HCT116 (cell line): ENCODE data around the gene CEP72. TPM values are rescaled to one million over a fixed set of nuclear protein-coding genes. Genes with fewer than 3 reads are reported as not detected.

Source experiments
- ATAC-seq: fragments of 200-7000 bp; cut with Tn5 transposase; 2 replicates; pipeline ENCODE4 v1.9.1; 2020; ENCODE audit warnings: mild to moderate bottlenecking, moderate library complexity
- BruUV-seq: library from RNA; stranded (reverse); fragments of 400-500 nt; replicated peaks from 2 replicates; lab custom pipeline; 2021; lab: Mats Ljungman, UMichigan
- CTCF ChIA-PET: fragments of 300-600 bp; sonication (Branson Sonifier 250); formaldehyde crosslinking; loops from one replicate; lab custom pipeline; 2021; ENCODE audit warnings: antibody characterized with exemption; lab: Charles Lee
- POLR2A ChIA-PET: fragments of 300-600, 350-600 bp; sonication (Branson Sonifier 250); formaldehyde crosslinking; loops from one replicate; lab custom pipeline; 2021; ENCODE audit warnings: antibody characterized with exemption; lab: Charles Lee
- RAD21 ChIA-PET, 2 experiments: fragments of 300-600 bp; sonication (Branson Sonifier 250); formaldehyde crosslinking; loops; one replicate each; lab custom pipeline; 2023; ENCODE audit warnings: low total read pairs in 2 of 2; ENCODE audit not compliant: uncharacterized antibody in 2 of 2, unreplicated experiment in 2 of 2, low non-redundant PET in 1 of 2; lab: Charles Lee
- DNase-seq: peaks from one replicate; pipeline ENCODE4 v3.0.0-alpha.2; 2010; ENCODE audit warnings: low read depth, low spot score
- H2AFZ ChIP-seq: fragments of 200-600 bp; shearing (Covaris generic), sonication (generic); 2 replicates; pipeline ENCODE4 v1.6.1; 2017; ENCODE audit warnings: low read depth, mixed run types, mixed read lengths, antibody characterized with exemption, low read length; ENCODE audit not compliant: poor library complexity, severe bottlenecking
- H3K27ac ChIP-seq: 2 replicates; pipeline ENCODE4 v1.5.1; 2012; ENCODE audit warnings: low read depth, low read length
- H3K27me3 ChIP-seq: fragments of 200-600 bp; sonication (generic); 2 replicates; pipeline ENCODE4 v1.6.1; 2016; ENCODE audit warnings: mixed run types, low read length, mixed read lengths; ENCODE audit not compliant: insufficient read depth
- H3K36me3 ChIP-seq, 2 experiments: fragments of 200-500 bp in 1 of 2; fragments of 200-600 bp in 1 of 2; sonication (Bioruptor generic) in 1 of 2; sonication (generic) in 1 of 2; 2 replicates each; pipeline versions ENCODE4 v1.5.1 to v1.6.1; 2014 to 2016; ENCODE audit warnings: low read length in 2 of 2, inconsistent platforms in 1 of 2, mixed read lengths in 1 of 2, mixed run types in 1 of 2; ENCODE audit not compliant: insufficient read depth in 2 of 2, control insufficient read depth in 1 of 2
- H3K4me1 ChIP-seq, 2 experiments: fragments of 200-600 bp in 1 of 2; sonication (generic) in 1 of 2; 2 replicates each; pipeline versions ENCODE4 v1.5.1 to v1.6.1; 2012 to 2017; ENCODE audit warnings: low read length in 2 of 2, inconsistent platforms in 1 of 2, mild to moderate bottlenecking in 1 of 2, mixed read lengths in 1 of 2, mixed run types in 1 of 2, moderate library complexity in 1 of 2; ENCODE audit not compliant: insufficient read depth in 2 of 2, control insufficient read depth in 1 of 2
- H3K4me2 ChIP-seq: fragments of 200-600 bp; sonication (generic); 2 replicates; pipeline ENCODE4 v1.6.1; 2017; ENCODE audit warnings: mixed run types, low read length, mixed read lengths
- H3K4me3 ChIP-seq, 2 experiments: fragments of 200-600 bp in 1 of 2; sonication (generic) in 1 of 2; replicated peaks in 1 of 2; 2 replicates each; pipeline ENCODE4 v1.5.1; 2011 to 2016; ENCODE audit warnings: low read length in 2 of 2, control low read depth in 1 of 2, low read depth in 1 of 2, mild to moderate bottlenecking in 1 of 2, mixed read lengths in 1 of 2, mixed run types in 1 of 2
- H3K79me2 ChIP-seq: fragments of 200-600 bp; sonication (generic); 2 replicates; pipeline ENCODE4 v1.6.1; 2017; ENCODE audit warnings: mild to moderate bottlenecking, mixed run types, low read length, moderate library complexity, mixed read lengths; ENCODE audit not compliant: insufficient read depth
- H3K9ac ChIP-seq: fragments of 200-600 bp; sonication (generic); 2 replicates; pipeline ENCODE4 v1.6.1; 2016; ENCODE audit warnings: low read length, mixed read lengths
- H3K9me2 ChIP-seq: fragments of 200-600 bp; sonication (generic), shearing (Covaris generic); 2 replicates; pipeline ENCODE4 v1.6.1; 2017; ENCODE audit warnings: mixed run types, mild to moderate bottlenecking, moderate library complexity; ENCODE audit not compliant: insufficient read depth
- H3K9me3 ChIP-seq, 2 experiments: fragments of 200-500 bp in 1 of 2; fragments of 200-600 bp in 1 of 2; sonication (Bioruptor generic) in 1 of 2; sonication (generic) in 1 of 2; 2 replicates each; pipeline ENCODE4 v1.6.1; 2014 to 2017; ENCODE audit warnings: low read length in 2 of 2, mixed read lengths in 2 of 2, inconsistent platforms in 1 of 2, low read depth in 1 of 2, mild to moderate bottlenecking in 1 of 2, mixed run types in 1 of 2, moderate library complexity in 1 of 2; ENCODE audit not compliant: control insufficient read depth in 1 of 2, insufficient read depth in 1 of 2
- H4K20me1 ChIP-seq: fragments of 200-600 bp; sonication (generic), shearing (Covaris generic); 2 replicates; pipeline ENCODE4 v1.6.1; 2017; ENCODE audit warnings: mixed run types, mild to moderate bottlenecking, moderate library complexity; ENCODE audit not compliant: insufficient read depth
- ATF3 ChIP-seq: IDR thresholded peaks from 2 replicates; pipeline ENCODE4 v1.6.1; 2012
- CBX3 ChIP-seq: IDR thresholded peaks from 2 replicates; pipeline ENCODE4 v1.6.1; 2012; ENCODE audit warnings: low read depth
- CTCF ChIP-seq, 3 experiments: fragments of 200-600 bp in 1 of 3; sonication (generic) in 1 of 3; IDR thresholded peaks in 2 of 3; conservative IDR thresholded peaks in 1 of 3; 2 replicates each; pipeline ENCODE4 v1.5.1; 2012 to 2017; ENCODE audit warnings: low read depth in 2 of 3, low read length in 2 of 3, antibody characterized with exemption in 1 of 3, borderline replicate concordance in 1 of 3, control low read depth in 1 of 3, mild to moderate bottlenecking in 1 of 3, mixed read lengths in 1 of 3, mixed run types in 1 of 3, moderate library complexity in 1 of 3; ENCODE audit not compliant: insufficient read depth in 1 of 3
- EGR1 ChIP-seq: IDR thresholded peaks from 2 replicates; pipeline ENCODE4 v1.6.1; 2012; ENCODE audit warnings: low read depth
- EZH2phosphoT487 ChIP-seq: fragments of 200-600 bp; IDR thresholded peaks from 2 replicates; pipeline ENCODE4 v1.6.1; 2018; ENCODE audit warnings: antibody characterized with exemption, borderline replicate concordance
- FOSL1 ChIP-seq: IDR thresholded peaks from 2 replicates; pipeline ENCODE4 v1.6.1; 2012; ENCODE audit warnings: low read depth
- POLR2A ChIP-seq: IDR thresholded peaks from 2 replicates; pipeline ENCODE4 v1.7.0; 2011; ENCODE audit warnings: borderline replicate concordance; ENCODE audit not compliant: insufficient read depth, insufficient read length; ENCODE audit errors: extremely low read depth
- POLR2AphosphoS5 ChIP-seq: IDR thresholded peaks from 2 replicates; pipeline ENCODE4 v1.6.1; 2011; ENCODE audit warnings: mild to moderate bottlenecking, low read depth, low read length, moderate library complexity
- RAD21 ChIP-seq: IDR thresholded peaks from 2 replicates; pipeline ENCODE4 v1.6.1; 2012; ENCODE audit warnings: low read depth, mild to moderate bottlenecking
- SIN3A ChIP-seq: IDR thresholded peaks from 2 replicates; pipeline ENCODE4 v1.6.1; 2012; ENCODE audit warnings: low read depth
- SP1 ChIP-seq: IDR thresholded peaks from 2 replicates; pipeline ENCODE4 v1.6.1; 2012; ENCODE audit warnings: low read depth
- SRF ChIP-seq: IDR thresholded peaks from 2 replicates; pipeline ENCODE4 v1.6.1; 2012; ENCODE audit warnings: low read depth
- TCF7L2 ChIP-seq: IDR thresholded peaks from 2 replicates; pipeline ENCODE4 v1.7.0; 2011; ENCODE audit warnings: borderline replicate concordance, inconsistent platforms; ENCODE audit not compliant: insufficient read depth, insufficient read length; ENCODE audit errors: extremely low read depth
- YY1 ChIP-seq: IDR thresholded peaks from 2 replicates; pipeline ENCODE4 v1.6.1; 2011; ENCODE audit warnings: low read length, low read depth, moderate library complexity, mild to moderate bottlenecking; ENCODE audit not compliant: insufficient replicate concordance; ENCODE audit errors: extremely low read depth
- ZFX ChIP-seq: fragments of 450-650 bp; IDR thresholded peaks from 2 replicates; pipeline ENCODE4 v1.6.1; 2017
- ZNF274 ChIP-seq: fragments of 200-500 bp; sonication (Bioruptor generic); IDR thresholded peaks from 2 replicates; pipeline ENCODE4 v1.6.1; 2014; ENCODE audit warnings: mild to moderate bottlenecking, low read depth, low read length, inconsistent platforms
- intact Hi-C: fragments of 100-400 bp; cut with micrococcal nuclease; formaldehyde crosslinking; loops from 2 replicates; pipeline ENCODE4 v1.10.0; 2022
- total RNA-seq: library from RNA; stranded (reverse); gene quantifications from one replicate; pipeline ENCODE4 v1.2.1, GENCODE V29; 2021; ENCODE audit not compliant: unreplicated experiment
- TF ChIP-seq, protein P1 (sequence below): IDR thresholded peaks from 2 replicates; pipeline ENCODE4 v1.6.1; 2012; ENCODE audit warnings: low read depth
- TF ChIP-seq, protein P2 (sequence below): IDR thresholded peaks from 2 replicates; pipeline ENCODE4 v1.6.1; 2011; ENCODE audit warnings: mild to moderate bottlenecking, low read length, moderate library complexity; ENCODE audit not compliant: insufficient replicate concordance; ENCODE audit errors: extremely low read depth
- TF ChIP-seq, protein P3 (sequence below): IDR thresholded peaks from 2 replicates; pipeline ENCODE4 v1.6.1; 2012

CEP72 gene
- total RNA-seq, 1 experiment from 2014 or later = 25.6 TPM

- no peaks in the 10 kb centered on the region for H3K4me1 ChIP-seq
- ChIA-PET CTCF (no interaction called here), POLR2A (no interaction called here), RAD21 (no interaction called here)
- ATAC-seq = no peak
- H3K27ac ChIP-seq = no peak overlapping the region
- DNase-seq = no peak
- no peak for TF ChIP-seq ATF3
- no peak for TF ChIP-seq SIN3A
- no peak for TF ChIP-seq CBX3
- no peak for TF ChIP-seq CTCF (IDR thresholded peaks at IDR 0.05 in 2 of 3, conservative IDR thresholded peaks at IDR 0.05 in 1 of 3; ENCODE audit: borderline replicate concordance in 1 of 3, insufficient read depth in 1 of 3, low read depth in 2 of 3, low read length in 2 of 3)
- TF ChIP-seq ZFX = no peak
- TF ChIP-seq EZH2phosphoT487 = no peak
- no peak for TF ChIP-seq EGR1
- no peak for TF ChIP-seq SP1
- TF ChIP-seq RAD21 = no peak
- TF ChIP-seq, protein P1, sequence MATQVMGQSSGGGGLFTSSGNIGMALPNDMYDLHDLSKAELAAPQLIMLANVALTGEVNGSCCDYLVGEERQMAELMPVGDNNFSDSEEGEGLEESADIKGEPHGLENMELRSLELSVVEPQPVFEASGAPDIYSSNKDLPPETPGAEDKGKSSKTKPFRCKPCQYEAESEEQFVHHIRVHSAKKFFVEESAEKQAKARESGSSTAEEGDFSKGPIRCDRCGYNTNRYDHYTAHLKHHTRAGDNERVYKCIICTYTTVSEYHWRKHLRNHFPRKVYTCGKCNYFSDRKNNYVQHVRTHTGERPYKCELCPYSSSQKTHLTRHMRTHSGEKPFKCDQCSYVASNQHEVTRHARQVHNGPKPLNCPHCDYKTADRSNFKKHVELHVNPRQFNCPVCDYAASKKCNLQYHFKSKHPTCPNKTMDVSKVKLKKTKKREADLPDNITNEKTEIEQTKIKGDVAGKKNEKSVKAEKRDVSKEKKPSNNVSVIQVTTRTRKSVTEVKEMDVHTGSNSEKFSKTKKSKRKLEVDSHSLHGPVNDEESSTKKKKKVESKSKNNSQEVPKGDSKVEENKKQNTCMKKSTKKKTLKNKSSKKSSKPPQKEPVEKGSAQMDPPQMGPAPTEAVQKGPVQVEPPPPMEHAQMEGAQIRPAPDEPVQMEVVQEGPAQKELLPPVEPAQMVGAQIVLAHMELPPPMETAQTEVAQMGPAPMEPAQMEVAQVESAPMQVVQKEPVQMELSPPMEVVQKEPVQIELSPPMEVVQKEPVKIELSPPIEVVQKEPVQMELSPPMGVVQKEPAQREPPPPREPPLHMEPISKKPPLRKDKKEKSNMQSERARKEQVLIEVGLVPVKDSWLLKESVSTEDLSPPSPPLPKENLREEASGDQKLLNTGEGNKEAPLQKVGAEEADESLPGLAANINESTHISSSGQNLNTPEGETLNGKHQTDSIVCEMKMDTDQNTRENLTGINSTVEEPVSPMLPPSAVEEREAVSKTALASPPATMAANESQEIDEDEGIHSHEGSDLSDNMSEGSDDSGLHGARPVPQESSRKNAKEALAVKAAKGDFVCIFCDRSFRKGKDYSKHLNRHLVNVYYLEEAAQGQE = no peak
- TF ChIP-seq YY1 = no peak
- TF ChIP-seq FOSL1 = no peak
- TF ChIP-seq ZNF274 = no peak
- TF ChIP-seq, protein P2, sequence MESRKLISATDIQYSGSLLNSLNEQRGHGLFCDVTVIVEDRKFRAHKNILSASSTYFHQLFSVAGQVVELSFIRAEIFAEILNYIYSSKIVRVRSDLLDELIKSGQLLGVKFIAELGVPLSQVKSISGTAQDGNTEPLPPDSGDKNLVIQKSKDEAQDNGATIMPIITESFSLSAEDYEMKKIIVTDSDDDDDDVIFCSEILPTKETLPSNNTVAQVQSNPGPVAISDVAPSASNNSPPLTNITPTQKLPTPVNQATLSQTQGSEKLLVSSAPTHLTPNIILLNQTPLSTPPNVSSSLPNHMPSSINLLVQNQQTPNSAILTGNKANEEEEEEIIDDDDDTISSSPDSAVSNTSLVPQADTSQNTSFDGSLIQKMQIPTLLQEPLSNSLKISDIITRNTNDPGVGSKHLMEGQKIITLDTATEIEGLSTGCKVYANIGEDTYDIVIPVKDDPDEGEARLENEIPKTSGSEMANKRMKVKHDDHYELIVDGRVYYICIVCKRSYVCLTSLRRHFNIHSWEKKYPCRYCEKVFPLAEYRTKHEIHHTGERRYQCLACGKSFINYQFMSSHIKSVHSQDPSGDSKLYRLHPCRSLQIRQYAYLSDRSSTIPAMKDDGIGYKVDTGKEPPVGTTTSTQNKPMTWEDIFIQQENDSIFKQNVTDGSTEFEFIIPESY = no peak
- TF ChIP-seq SRF = no peak
- no peak for TF ChIP-seq TCF7L2
- TF ChIP-seq, protein P3, sequence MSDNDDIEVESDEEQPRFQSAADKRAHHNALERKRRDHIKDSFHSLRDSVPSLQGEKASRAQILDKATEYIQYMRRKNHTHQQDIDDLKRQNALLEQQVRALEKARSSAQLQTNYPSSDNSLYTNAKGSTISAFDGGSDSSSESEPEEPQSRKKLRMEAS = no peak
- TF ChIP-seq POLR2AphosphoS5 = no peak
- TF ChIP-seq POLR2A = no peak
- intact Hi-C loops = no loop called here
- no peak overlapping the region for H3K4me2 ChIP-seq
- H3K79me2 ChIP-seq = peaks cover 23% of the 10 kb centered on the region; the same call in 1 of the 2 replicates
- no peaks in the 10 kb centered on the region for H3K9me2 ChIP-seq
- no peak overlapping the region for H3K9ac ChIP-seq
- H3K9me3 ChIP-seq = no peaks in the 10 kb centered on the region
- no peaks in the 10 kb centered on the region for H3K27me3 ChIP-seq
- H2AFZ ChIP-seq = no peak overlapping the region
- no peak overlapping the region for H3K4me3 ChIP-seq
- H3K36me3 ChIP-seq = peaks cover 32 to 52% of the 10 kb centered on the region in 2 experiments; a peak in 3 of 4 replicates
- BruUV-seq = no TSS peak
- no peaks in the 10 kb centered on the region for H4K20me1 ChIP-seq
Observed at GRCh38 chr5:623531-623930, 11.4 kb downstream of the CEP72 start.
